Measurements from ENCODE around the gene AIP.

AIP gene

DNA sequence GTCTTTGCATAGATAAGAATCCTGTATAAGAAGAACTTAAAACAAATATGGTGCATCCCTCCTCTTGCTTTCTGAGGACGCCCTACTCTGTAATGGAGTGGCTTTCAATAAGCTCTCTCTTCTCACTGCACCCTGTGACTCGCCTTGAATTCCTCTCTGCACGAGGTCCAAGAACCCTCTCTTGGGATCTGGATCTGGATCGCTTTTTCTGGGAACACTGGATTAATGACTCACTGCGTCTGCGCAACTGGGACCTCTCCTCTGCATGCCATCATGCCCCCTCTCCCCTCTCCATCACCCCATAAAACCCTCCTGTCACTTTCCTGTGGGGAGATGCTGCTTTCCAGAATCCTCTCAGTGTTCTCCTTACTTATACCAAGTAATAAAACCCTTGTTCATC, 55.5 kb downstream of the AIP start:
- no peak for DNase-seq

DNA sequence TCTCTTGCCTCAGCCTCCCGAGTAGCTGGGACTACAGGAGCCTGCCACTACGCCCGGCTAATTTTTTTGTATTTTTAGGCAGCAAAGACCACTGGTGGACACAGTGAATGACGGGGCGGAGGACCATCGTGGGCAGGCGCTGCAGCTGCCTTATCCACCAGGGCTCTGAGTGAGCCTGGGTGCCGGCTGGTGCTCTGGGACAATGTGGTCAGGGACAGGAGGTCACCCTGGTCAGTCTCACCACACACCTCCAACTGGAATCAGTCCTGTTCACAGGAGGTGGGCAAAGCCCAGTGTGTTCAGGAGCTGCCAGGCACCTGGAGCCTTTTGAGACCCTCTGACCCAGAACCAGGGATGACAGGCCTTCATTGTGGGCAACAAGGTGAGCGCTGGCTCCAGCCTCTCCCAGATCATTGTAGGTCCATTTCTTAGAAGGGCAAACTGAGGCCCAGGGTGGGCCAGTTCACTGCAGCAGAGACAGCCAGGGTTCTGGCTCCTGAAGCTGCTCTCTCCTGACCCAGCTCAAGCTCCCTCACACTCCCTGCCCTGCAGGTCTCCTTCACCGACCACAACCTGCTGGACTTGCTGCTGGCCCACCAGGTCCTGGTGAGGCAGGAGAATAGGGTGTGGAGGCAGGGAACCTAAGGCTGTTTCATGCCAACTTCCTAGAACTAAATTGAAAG, 56.1 kb downstream of the AIP start:
- DNase-seq: no peak

DNA sequence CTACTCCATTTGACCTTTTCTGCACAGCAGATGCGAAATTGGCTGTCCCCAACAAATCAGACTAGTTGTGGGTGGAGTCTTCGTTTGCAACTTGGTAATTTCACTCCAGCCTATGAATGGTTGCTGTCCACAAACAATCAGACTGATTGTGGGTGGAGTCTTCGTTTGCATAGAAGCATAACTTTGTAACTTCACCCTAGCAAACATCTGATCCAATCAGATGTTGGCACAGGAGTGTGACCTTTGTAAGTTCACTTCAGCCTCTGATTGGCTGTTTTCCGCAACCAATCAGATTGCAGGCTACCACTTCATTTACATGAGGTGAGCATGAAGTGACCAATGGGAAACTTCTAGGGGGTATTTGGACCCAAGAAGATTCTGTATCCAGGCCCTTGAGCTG, 56.7 kb downstream of the AIP start:
- no peak for DNase-seq

Measured in effector CD4-positive, alpha-beta T cell (primary cell).